GM21528 (cell line): ENCODE results near the gene HEMGN.

ENCODE experiments used
- ATAC-seq: cut with Tn5 transposase; IDR thresholded peaks from one replicate; pipeline ENCODE4 v1.9.1; 2021; ENCODE audit warnings: mild to moderate bottlenecking, moderate library complexity; ENCODE audit not compliant: unreplicated experiment, low FRiP score

Gene HEMGN

DNA sequence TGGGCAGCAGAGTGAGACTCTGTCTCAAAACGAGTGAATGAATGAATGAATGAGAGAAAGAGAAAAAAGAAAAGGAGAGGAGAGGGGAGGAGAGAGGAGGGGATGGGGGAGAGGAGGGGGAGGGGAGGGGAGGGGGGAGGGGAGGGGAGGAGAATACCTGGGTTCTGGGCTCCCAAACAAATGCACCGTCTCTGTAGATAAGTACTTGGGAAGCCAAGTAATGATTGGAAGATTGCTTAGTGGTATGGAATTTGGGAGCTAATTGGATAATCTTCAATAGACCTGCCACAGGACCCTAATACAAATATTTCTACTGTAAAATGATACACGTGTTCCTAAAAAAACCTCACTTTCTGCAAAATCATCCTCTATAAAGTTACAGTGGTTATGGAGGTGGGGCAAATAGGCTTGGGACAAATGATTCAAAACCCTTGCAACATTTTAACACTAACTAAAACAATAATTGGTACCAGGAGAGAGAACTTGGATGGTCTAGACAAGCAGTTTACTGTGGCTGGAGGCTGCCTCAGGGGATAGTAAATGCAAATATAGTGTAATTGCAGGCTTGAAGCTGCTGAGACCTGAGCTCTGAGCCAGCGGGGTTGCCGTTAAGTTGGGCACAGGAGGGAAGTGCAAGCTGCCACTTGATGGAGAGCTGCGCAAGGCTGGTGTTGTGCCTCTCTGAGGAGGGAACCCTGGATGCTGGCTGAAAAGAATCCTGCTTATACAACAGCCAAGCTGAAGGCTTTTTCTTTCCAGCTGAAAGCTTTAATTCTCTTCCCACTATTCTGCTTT lies 3.5 kb downstream of the HEMGN start:
- ATAC-seq = no peak

DNA sequence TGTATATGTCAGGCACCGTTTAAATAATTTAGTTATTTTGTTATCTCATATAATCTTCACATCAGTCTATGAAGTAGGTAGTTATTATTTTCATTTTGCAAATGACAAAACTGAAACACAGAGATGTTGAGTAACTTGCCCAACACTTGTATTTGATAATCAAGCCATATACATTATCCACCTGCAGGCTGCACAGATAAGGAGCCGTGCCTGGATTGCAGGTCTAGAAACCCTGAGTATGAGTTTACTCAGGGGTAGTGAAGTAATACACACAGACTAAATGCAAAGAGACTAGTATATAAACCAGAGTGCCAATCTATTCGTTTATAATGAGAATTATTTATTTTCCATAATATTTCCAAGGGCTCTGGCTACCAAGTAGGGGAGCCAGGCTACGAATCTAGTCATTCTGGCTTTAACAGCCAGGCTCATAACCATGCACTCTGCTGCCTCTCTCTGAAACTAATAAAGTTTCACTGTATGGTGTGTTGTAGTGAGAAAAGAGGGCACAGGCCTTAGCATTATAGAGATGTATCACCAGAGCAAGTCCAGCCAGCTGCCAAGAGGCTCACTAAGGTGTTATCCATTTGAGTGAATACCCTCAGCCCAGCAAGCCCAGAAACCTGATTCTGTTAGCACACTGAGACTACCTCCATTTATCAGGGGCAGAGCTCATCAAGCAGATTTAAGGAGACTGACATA lies 4.5 kb downstream of the HEMGN start:
- no peak for ATAC-seq

DNA sequence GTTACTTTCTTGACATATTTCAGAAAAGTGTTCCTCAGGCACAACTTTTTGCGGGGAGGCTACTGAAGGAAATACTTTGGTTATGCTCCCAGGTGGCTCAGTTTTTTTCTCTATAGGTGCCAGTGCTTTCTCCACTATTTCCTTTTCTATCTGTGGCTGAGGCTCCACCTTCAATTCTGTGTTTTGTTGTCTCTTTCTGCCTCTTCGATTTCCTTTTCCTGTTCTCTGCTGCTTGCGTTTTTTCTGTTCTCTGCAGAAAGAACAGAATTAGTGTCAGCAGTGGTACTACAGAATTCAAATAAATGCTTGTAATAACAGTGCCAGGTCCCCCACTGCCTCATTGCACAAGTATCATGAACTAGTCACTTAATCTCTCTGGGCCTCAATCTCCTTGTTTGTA lies 7.0 kb downstream of the HEMGN start:
- ATAC-seq = no peak

DNA sequence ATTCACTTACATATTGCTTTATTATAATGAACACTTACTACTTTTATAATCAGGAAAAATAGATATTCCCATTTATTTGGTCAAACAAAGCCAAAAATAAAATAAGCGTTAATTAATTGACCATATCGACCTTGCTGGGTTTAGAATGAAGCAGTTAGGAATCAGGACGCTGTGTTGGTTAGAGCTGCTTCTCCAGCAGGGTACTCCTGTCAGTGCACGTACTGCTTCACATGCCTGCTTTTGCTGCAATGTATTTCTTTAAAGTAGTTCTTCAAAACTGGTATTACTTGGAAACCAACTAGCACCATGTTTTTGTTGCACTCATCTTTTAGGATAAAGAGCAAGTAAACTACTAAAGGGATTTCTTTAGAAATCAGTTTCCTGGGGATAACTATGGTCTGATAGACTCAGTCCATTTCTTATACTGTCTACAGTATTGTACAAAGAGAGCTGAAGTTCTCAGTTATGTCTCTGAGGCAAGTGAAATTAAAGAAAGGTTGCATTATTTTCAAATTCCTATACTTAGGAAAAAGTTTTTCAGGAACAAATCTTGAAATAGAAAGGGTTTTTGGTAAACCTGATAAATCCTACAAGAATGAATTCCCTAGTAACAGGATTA lies 8.9 kb downstream of the HEMGN start:
- ATAC-seq = no peak

GRCh38 chr9:97925497-97926334 lies 12.3 kb downstream of the HEMGN start:
- no peak for ATAC-seq

GRCh38 chr9:97924386-97924785 lies 13.6 kb downstream of the HEMGN start:
- no peak for ATAC-seq

GRCh38 chr9:97923529-97924108 lies 14.4 kb downstream of the HEMGN start:
- ATAC-seq = peak; percentile 36

DNA sequence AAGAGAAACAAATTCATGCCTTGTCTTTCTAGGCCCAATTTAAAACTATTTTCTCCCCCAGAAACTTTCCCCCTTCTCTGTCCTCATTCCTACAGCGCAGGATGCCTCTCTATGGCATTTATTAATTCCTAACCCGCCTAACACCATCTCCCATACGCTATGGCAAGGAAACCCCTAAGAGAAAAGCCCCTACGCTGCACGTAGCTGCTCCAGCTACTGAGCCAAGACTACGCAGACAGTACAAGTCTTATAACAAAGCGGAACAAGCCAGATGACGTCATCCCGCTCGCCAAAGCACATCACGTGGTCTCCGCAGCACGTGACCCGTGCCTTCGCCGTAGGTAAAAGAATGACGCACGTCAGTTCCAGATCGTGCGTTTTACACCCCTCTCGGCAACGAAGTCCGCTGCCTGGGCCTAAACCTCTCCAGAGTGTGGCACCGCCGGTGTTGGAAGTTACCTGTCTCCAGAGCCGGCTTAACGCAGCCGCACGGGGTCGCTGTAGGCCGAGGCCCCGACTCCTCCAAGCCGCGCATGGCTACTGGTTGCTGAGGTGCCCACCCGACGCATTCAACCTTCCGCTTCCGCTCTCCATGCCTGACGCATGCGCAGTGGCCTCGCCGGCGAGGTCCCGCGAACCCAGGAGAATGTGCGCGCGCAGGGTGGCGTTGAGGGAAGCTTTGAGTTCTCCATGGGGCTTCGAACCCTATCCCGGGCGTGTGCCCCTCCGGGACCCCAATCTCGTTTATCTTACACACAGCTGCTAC lies 15.8 kb downstream of the HEMGN start, which contains the start of gene TRMO:
Gene TRMO (minus strand): TSS at position 542 of the 766 bp plus-strand sequence. CDS start 7 bp downstream, at position 535.
- peak; percentile 85 for ATAC-seq

GRCh38 chr9:97919217-97919813 lies 18.7 kb downstream of the HEMGN start:
- ATAC-seq = no peak

GRCh38 chr9:97918611-97919010 lies 19.4 kb downstream of the HEMGN start:
- no peak for ATAC-seq

- no peak for ATAC-seq
These were observed 26.0 kb downstream of the HEMGN start for GRCh38 chr9:97911970-97912369.

DNA sequence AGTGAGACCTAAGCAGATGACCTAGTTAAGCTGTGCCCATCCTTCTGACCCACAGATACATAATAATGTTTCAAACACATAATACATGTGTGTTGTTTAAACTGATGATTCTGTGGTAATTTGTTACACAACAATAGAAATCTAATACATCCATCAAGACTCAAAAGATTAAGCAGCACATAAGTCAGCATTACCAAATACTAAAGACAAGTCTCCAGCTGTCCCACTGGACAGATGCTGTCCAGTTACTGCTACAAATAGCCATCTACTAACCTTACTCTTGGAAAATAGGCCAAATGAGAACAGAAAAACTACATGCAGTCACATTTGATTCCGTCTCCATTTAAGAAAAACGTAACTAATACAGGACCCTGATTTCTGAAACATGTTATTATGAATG lies 26.4 kb downstream of the HEMGN start:
- ATAC-seq = no peak

- no peak for ATAC-seq
These were observed 27.6 kb downstream of the HEMGN start for GRCh38 chr9:97910357-97910756.

DNA sequence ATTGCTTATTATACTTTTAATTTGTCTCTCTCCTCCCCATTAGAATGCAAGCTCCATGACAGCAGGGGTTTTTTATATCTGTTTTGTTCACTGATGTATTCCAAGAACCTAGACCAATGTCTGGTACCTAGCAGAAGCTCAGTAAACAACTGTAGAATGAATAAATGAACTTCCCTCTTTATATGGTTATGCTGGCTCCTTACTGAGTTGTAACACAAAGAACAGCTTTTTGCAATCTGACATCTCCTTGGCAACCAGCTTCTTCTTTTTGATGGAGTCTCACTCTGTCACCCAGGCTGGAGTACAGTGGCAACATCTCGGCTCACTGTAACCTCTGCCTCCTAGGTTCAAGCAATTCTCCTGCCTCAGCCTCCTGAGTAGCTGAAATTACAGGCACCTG lies 29.3 kb downstream of the HEMGN start:
- ATAC-seq = no peak

DNA sequence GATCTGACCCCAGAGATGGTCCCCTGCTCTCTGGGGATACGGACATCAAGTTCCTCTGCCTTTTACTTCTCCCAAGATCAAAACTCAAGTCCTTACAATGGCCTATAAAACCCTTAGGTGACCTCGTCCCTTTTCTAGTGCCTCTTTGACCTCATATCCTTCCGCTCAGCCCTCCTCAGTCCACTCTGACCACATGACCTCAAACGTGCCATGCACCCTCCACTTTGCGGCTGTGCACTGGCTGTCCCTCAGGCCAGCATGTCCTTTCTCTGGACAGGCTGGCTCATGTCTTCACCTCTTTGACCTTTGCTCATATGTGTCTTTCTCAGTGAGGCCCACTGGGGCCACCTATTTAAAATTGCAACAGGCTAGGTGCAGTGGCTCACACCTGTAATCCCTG lies 30.3 kb downstream of the HEMGN start:
- no peak for ATAC-seq

GRCh38 chr9:97907046-97907445 lies 30.9 kb downstream of the HEMGN start:
- ATAC-seq = no peak

GRCh38 chr9:97906236-97906831 lies 31.6 kb downstream of the HEMGN start:
- no peak for ATAC-seq

DNA sequence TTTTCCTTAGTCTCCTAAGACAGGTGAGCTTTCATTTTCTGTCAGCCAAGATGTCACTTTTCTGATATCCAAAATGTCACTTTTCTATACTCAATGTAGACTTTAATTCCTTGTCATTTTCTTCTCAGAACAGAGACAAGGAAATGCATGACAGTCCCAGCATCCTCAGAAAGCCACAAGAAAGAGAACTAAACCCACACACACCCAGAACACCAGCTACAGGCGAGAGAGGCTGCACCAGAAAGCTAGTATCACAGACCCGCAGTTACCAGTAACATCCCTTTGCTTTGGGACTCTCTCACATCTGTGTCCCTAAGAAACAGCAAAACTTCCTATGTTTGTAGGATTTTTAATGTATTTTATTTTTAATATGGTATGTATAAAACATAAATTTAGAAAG lies 32.7 kb downstream of the HEMGN start:
- ATAC-seq = no peak

- no peak for ATAC-seq
These were observed 33.2 kb downstream of the HEMGN start for GRCh38 chr9:97904725-97905124.
